Measurements from ENCODE around the gene PRKCB. TPM values are rescaled to one million over a fixed set of nuclear protein-coding genes. Genes with fewer than 3 reads are reported as not detected.

Gene PRKCB
- total and polyA plus RNA-seq, 2 donors (not counting 1 experiment from before 2014, with no cell fraction given), result 0.01 TPM; not detected in 1

- Histone ChIP-seq H3K79me2 (ENCODE audit: control insufficient read depth, insufficient read depth, low read length) (no peaks in the 10 kb centered on the region), H3K9me3 (ENCODE audit: control insufficient read depth, insufficient read depth, low read depth, low read length) (no peaks in the 10 kb centered on the region), H3K27ac (ENCODE audit: insufficient read depth, low read length) (no peak overlapping the region), H4K20me1 (ENCODE audit: control insufficient read depth, extremely low read depth, insufficient read depth, low read length) (no peaks in the 10 kb centered on the region), H3K27me3 (ENCODE audit: control insufficient read depth, insufficient read depth, low read length) (no peaks in the 10 kb centered on the region), H3K4me2 (ENCODE audit: extremely low read depth, insufficient read depth, low read length) (no peak overlapping the region), H3K36me3 (ENCODE audit: control insufficient read depth, insufficient read depth, low read length) (no peaks in the 10 kb centered on the region), H3K9ac (ENCODE audit: insufficient read depth, low read length) (no peak overlapping the region), H3K4me3 (replicated peaks in 1 of 4; ENCODE audit: control extremely low read depth in 1 of 4, insufficient read depth in 1 of 4, low read depth in 3 of 4, low read length in 4 of 4) (no peak overlapping the region), H3K4me1 (ENCODE audit: control insufficient read depth, extremely low read depth, insufficient read depth, low read length) (no peaks in the 10 kb centered on the region), H2AFZ (ENCODE audit: low read length) (no peak overlapping the region)
- TF ChIP-seq, protein P1, sequence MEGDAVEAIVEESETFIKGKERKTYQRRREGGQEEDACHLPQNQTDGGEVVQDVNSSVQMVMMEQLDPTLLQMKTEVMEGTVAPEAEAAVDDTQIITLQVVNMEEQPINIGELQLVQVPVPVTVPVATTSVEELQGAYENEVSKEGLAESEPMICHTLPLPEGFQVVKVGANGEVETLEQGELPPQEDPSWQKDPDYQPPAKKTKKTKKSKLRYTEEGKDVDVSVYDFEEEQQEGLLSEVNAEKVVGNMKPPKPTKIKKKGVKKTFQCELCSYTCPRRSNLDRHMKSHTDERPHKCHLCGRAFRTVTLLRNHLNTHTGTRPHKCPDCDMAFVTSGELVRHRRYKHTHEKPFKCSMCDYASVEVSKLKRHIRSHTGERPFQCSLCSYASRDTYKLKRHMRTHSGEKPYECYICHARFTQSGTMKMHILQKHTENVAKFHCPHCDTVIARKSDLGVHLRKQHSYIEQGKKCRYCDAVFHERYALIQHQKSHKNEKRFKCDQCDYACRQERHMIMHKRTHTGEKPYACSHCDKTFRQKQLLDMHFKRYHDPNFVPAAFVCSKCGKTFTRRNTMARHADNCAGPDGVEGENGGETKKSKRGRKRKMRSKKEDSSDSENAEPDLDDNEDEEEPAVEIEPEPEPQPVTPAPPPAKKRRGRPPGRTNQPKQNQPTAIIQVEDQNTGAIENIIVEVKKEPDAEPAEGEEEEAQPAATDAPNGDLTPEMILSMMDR (conservative IDR thresholded peaks at IDR 0.05 in 1 of 2, IDR thresholded peaks at IDR 0.05 in 1 of 2; ENCODE audit: low read depth in 1 of 2, low read length in 2 of 2), result no peak
- no peak for TF ChIP-seq EZH2 (IDR thresholded peaks at IDR 0.05; ENCODE audit: low read length, missing control alignments)
- DNase-seq (ENCODE audit: low read depth in 2 of 2), result no peak
Observed at GRCh38 chr16:23974223-23974622, 138.4 kb downstream of the PRKCB start.

DNA sequence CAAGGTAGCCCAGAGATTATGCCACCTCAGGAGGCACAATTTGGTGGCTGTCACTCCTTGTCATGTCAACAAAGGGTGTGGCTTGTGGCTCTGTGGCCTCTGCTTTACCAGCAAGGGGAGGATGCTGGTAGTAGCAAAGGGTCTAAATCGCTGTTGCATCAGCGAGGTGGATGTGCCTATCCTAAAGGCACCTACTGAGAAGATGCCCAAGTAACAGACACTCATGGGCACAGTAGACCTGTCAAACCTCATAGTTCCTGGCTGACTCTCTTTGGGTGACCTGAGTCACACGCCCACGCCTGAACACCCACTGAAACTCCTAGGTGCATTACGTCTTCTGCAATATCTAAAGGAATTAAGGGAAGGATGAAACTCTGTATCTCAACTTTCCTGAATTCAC lies 139.5 kb downstream of the PRKCB start:
- Histone ChIP-seq H3K79me2 (ENCODE audit: control insufficient read depth, insufficient read depth, low read length) (no peaks in the 10 kb centered on the region), H3K36me3 (ENCODE audit: control insufficient read depth, insufficient read depth, low read length) (no peaks in the 10 kb centered on the region), H3K4me1 (ENCODE audit: control insufficient read depth, extremely low read depth, insufficient read depth, low read length) (no peaks in the 10 kb centered on the region), H3K9me3 (ENCODE audit: control insufficient read depth, insufficient read depth, low read depth, low read length) (no peaks in the 10 kb centered on the region), H2AFZ (ENCODE audit: low read length) (no peak overlapping the region), H3K4me3 (replicated peaks in 1 of 4; ENCODE audit: control extremely low read depth in 1 of 4, insufficient read depth in 1 of 4, low read depth in 3 of 4, low read length in 4 of 4) (no peak overlapping the region), H3K27me3 (ENCODE audit: control insufficient read depth, insufficient read depth, low read length) (no peaks in the 10 kb centered on the region), H4K20me1 (ENCODE audit: control insufficient read depth, extremely low read depth, insufficient read depth, low read length) (no peaks in the 10 kb centered on the region), H3K4me2 (ENCODE audit: extremely low read depth, insufficient read depth, low read length) (no peak overlapping the region), H3K9ac (ENCODE audit: insufficient read depth, low read length) (no peak overlapping the region), H3K27ac (ENCODE audit: insufficient read depth, low read length) (no peak overlapping the region)
- DNase-seq (ENCODE audit: low read depth in 2 of 2), result no peak
- TF ChIP-seq, protein P1 (conservative IDR thresholded peaks at IDR 0.05 in 1 of 2, IDR thresholded peaks at IDR 0.05 in 1 of 2; ENCODE audit: low read depth in 1 of 2, low read length in 2 of 2), result no peak
- TF ChIP-seq EZH2 (IDR thresholded peaks at IDR 0.05; ENCODE audit: low read length, missing control alignments), result no peak

- H3K9me3 ChIP-seq (ENCODE audit: control insufficient read depth, insufficient read depth, low read depth, low read length), result no peaks in the 10 kb centered on the region
- no peak overlapping the region for H3K4me2 ChIP-seq (ENCODE audit: extremely low read depth, insufficient read depth, low read length)
- no peak overlapping the region for H3K4me3 ChIP-seq (replicated peaks in 1 of 4; ENCODE audit: control extremely low read depth in 1 of 4, insufficient read depth in 1 of 4, low read depth in 3 of 4, low read length in 4 of 4)
- no peaks in the 10 kb centered on the region for H3K27me3 ChIP-seq (ENCODE audit: control insufficient read depth, insufficient read depth, low read length)
- H2AFZ ChIP-seq (ENCODE audit: low read length), result no peak overlapping the region
- no peaks in the 10 kb centered on the region for H4K20me1 ChIP-seq (ENCODE audit: control insufficient read depth, extremely low read depth, insufficient read depth, low read length)
- H3K27ac ChIP-seq (ENCODE audit: insufficient read depth, low read length), result no peak overlapping the region
- H3K79me2 ChIP-seq (ENCODE audit: control insufficient read depth, insufficient read depth, low read length), result no peaks in the 10 kb centered on the region
- TF ChIP-seq, protein P1 (conservative IDR thresholded peaks at IDR 0.05 in 1 of 2, IDR thresholded peaks at IDR 0.05 in 1 of 2; ENCODE audit: low read depth in 1 of 2, low read length in 2 of 2), result no peak
- TF ChIP-seq EZH2 (IDR thresholded peaks at IDR 0.05; ENCODE audit: low read length, missing control alignments), result no peak
- no peak for DNase-seq (ENCODE audit: low read depth in 2 of 2)
- H3K9ac ChIP-seq (ENCODE audit: insufficient read depth, low read length), result no peak overlapping the region
- H3K36me3 ChIP-seq (ENCODE audit: control insufficient read depth, insufficient read depth, low read length), result no peaks in the 10 kb centered on the region
- no peaks in the 10 kb centered on the region for H3K4me1 ChIP-seq (ENCODE audit: control insufficient read depth, extremely low read depth, insufficient read depth, low read length)
Observed at GRCh38 chr16:23976091-23976490, 140.3 kb downstream of the PRKCB start.
